A204.1 (cell line): ENCODE data around the gene BLTP2.
A peak's percentile ranks its signal among the peaks of the same experiment; 100 is the strongest.

Experiments
- FAIRE-seq: peaks from 2 replicates; lab custom pipeline; 2012; peaks lifted over from hg19 to GRCh38; lab: Jason Lieb, UNC

BLTP2 gene

DNA sequence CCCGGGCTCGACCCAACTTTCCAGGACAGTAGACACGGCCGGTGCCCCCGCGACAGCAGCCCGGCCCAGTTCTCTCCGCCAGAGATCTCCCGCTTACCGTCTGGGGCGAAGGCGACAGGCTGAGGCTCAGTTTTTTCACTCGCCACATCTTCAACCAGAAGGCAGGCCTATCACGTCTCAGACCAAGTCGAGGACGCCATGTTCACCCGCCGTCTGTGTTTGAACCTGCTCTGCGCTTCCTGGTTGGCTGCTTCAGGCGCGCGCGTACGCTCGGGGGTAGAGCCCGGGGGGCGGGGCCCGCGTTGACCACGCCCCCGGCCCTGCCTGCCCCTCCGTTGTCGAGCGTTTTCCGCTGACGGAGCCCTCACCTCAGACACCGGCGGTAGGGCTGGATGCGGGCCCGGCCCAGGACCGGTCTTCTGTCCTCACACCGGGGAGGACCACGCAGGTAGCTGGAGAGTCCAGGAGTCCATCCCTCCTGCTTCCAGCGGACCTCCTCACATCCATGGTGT is 46.1 kb downstream of the BLTP2 start, which contains the start of gene SPAG5:
Gene SPAG5, minus strand, starts transcription at position 227 of the 512 bp plus-strand sequence. Its CDS starts 79 bp downstream, at position 148.
- peak; percentile 11 for FAIRE-seq

DNA sequence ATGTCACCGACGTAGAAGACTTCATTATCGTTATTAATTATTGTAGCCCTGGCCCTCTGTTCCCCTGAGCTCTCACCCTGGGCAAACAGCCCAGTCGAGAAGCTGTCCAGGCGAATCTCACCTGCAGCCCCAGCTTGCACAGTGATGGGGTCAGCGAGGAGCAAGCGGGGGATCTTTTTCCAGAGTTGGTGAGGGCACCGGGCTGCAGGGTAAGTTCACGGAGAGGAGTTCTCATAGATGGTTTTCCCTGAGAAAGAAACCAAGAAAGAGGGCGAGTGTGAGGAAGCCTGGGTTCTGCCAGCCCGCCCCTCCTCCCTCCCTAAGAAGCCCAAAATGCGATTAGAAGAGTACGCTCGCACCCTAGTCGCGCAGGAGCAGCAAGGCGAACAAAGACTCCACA is 46.6 kb downstream of the BLTP2 start:
- no peak for FAIRE-seq

DNA sequence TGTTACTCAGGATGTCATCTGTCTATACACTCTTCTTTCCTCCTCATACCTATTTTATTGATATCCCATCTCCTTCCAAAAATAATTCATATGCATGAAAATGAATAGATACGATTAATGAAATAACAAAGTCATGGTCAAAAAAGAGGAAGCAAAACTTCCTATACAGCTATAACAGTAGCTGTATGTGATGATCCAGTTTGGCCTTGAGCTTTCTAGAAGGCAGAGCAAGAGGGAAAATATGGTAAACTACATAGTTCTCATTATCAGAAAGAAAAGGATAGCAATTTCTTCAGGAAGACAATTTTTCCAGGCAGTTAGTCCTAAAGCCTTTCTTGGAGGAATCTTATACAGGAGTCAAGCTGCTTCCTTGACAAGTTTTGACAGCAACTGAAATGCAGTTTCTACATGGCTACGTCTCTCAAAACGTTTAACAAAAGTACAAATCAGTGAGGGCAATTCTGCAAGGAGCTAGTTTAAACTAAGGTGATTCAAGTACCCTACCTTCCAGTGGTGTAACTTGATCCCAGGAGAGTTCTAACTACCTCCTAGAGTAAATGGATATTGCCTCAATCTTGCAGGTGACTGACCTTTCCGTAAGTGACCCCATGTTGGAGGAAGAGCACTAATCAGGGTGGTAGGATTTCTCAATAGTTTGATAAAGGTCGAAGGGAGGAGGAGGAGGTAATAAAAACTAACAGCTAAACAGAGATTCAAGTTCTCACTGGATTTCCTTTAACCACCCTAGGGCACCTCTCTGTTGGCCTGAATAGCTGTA is 47.2 kb downstream of the BLTP2 start:
- no peak for FAIRE-seq
